WTC11 (cell line): ENCODE data around the gene CD19.

ENCODE experiments used
- MAX ChIP-seq: sonication (generic); formaldehyde crosslinking; IDR thresholded peaks from 2 replicates; pipeline ENCODE4 v1.8.0; 2022; ENCODE audit warnings: mild to moderate bottlenecking, missing genetic modification reagents
- NFYB ChIP-seq: sonication (generic); formaldehyde crosslinking; conservative IDR thresholded peaks from 2 replicates; pipeline ENCODE4 v1.8.0; 2022; ENCODE audit warnings: low read depth, missing genetic modification reagents
- RORB ChIP-seq: fragments of 250-450 bp; sonication (Bioruptor Pico); IDR thresholded peaks from 2 replicates; pipeline ENCODE4 v1.9.0; 2021; ENCODE audit warnings: mild to moderate bottlenecking
- TEAD1 ChIP-seq: sonication (generic); formaldehyde crosslinking; IDR thresholded peaks from 2 replicates; pipeline ENCODE4 v1.8.0; 2022; ENCODE audit warnings: mild to moderate bottlenecking, missing genetic modification reagents
- TF ChIP-seq, protein P1 (sequence below): fragments of 200-600 bp; IDR thresholded peaks from 2 replicates; pipeline ENCODE4 v1.8.0; 2022; ENCODE audit warnings: antibody characterized with exemption

- TF ChIP-seq, protein P1, sequence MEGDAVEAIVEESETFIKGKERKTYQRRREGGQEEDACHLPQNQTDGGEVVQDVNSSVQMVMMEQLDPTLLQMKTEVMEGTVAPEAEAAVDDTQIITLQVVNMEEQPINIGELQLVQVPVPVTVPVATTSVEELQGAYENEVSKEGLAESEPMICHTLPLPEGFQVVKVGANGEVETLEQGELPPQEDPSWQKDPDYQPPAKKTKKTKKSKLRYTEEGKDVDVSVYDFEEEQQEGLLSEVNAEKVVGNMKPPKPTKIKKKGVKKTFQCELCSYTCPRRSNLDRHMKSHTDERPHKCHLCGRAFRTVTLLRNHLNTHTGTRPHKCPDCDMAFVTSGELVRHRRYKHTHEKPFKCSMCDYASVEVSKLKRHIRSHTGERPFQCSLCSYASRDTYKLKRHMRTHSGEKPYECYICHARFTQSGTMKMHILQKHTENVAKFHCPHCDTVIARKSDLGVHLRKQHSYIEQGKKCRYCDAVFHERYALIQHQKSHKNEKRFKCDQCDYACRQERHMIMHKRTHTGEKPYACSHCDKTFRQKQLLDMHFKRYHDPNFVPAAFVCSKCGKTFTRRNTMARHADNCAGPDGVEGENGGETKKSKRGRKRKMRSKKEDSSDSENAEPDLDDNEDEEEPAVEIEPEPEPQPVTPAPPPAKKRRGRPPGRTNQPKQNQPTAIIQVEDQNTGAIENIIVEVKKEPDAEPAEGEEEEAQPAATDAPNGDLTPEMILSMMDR, result no peak
- TF ChIP-seq RORB (CRISPR knock-in tag) (no peak), TEAD1 (CRISPR knock-in tag) (no peak), NFYB (CRISPR knock-in tag) (no peak), MAX (CRISPR knock-in tag) (no peak)
These were observed 39.5 kb upstream of the CD19 start for GRCh38 chr16:28891964-28892890.
